ENCODE data around the gene CCDC195.

CCDC195 gene

DNA sequence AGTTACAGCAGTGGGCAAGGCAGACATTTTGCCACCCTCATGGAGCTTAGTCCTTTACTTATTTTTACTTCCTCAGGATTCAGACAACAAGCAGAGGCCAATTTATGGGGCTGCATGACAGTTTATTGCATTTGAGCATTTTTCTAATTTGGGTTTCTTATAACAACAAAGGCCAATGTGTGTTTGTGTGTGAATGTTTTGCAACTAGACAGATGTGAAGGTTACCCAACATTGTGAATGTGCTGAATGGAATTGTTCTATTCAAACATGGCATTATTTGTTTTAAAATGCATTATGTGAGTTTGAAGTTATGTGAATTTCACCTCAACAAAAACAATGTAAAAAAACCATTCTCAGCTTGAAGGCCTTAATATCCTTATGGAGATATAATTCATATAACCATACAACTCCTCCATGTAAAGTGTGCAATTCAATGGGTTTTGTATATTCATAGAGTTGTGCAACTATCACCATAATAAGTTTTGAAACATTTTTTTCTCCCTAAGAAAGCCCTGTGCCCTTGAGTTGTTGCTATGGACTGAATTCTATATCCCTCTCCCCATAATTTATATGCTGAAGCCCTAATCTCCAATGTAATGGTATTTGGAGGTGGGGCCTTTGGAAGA lies 57.3 kb downstream of the CCDC195 start:
- no peak overlapping the region for H3K27ac ChIP-seq
- no peak for TF ChIP-seq ZFX (IDR thresholded peaks at IDR 0.05)
- TF ChIP-seq, protein P1, sequence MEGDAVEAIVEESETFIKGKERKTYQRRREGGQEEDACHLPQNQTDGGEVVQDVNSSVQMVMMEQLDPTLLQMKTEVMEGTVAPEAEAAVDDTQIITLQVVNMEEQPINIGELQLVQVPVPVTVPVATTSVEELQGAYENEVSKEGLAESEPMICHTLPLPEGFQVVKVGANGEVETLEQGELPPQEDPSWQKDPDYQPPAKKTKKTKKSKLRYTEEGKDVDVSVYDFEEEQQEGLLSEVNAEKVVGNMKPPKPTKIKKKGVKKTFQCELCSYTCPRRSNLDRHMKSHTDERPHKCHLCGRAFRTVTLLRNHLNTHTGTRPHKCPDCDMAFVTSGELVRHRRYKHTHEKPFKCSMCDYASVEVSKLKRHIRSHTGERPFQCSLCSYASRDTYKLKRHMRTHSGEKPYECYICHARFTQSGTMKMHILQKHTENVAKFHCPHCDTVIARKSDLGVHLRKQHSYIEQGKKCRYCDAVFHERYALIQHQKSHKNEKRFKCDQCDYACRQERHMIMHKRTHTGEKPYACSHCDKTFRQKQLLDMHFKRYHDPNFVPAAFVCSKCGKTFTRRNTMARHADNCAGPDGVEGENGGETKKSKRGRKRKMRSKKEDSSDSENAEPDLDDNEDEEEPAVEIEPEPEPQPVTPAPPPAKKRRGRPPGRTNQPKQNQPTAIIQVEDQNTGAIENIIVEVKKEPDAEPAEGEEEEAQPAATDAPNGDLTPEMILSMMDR (conservative IDR thresholded peaks at IDR 0.05) = no peak

DNA sequence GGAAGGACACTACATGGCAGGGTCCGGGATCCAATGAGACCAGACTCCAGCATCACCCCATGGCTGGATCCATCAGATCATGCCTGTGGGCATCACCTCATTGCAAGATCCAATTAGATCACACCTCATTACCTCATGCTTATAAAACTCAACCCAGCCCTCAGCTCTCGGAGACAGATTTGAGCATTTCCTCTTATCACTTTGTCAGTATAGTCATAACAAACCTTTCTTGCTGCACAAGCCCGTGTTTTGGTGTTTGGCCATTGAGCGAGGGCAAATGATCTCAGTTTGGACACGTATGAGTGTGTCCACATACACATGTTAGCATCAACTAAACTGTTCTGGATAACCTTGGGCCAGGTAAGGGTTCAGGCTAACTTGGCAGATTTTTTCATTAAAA lies 58.8 kb downstream of the CCDC195 start:
- H3K27ac ChIP-seq = no peak overlapping the region
- no peak for TF ChIP-seq ZFX (IDR thresholded peaks at IDR 0.05)
- TF ChIP-seq, protein P1 (conservative IDR thresholded peaks at IDR 0.05) = no peak

DNA sequence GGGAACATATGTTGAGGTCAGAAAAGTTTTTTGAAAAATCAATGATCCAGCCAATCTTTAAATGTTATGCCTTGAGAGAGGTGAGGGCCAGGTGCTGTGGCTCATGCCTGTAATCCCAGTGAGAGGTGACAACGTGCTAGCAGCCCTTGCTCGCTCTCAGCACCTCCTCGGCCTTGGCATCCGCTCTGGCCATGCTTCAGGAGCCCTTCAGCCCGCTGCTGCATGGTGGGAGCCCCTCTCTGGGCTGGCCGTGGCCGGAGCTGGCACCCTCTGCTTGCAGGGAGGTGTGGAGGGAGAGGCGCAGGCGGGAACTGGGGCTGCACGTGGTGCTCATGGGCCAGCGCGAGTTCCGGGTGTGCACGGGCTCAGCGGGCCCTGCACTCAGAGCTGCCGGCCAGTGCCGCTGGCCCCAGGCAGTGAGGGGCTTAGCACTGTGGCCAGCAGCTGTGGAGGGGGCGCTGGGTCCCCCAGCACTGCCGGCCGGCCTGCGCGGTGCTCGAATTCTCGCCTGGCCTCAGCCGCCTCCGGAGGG lies 61.1 kb downstream of the CCDC195 start:
- TF ChIP-seq, protein P1 (conservative IDR thresholded peaks at IDR 0.05) = no peak
- no peak for TF ChIP-seq ZFX (IDR thresholded peaks at IDR 0.05)
- no peak overlapping the region for H3K27ac ChIP-seq

All from C4-2B (cell line).